Body of pancreas (tissue), 4 donors: Measurements from ENCODE around the gene TWF2. TPM values are rescaled to one million over a fixed set of nuclear protein-coding genes. Genes with fewer than 3 reads are reported as not detected.

Source experiments
- ATAC-seq: fragments of 150-250 bp; one replicate; pipeline ENCODE4 v1.9.1; 2016
- DNase-seq, 4 donors: peaks; one replicate each; pipeline ENCODE4 v3.0.0-alpha.2; 2019
- H3K27ac ChIP-seq, 4 donors: fragments of 200-600 bp; sonication (generic); 1 replicate in 3 of 4; 2 replicates in 1 of 4; pipeline versions ENCODE4 v1.5.1 to v1.6.1; 2016 to 2019; ENCODE audit warnings: mild to moderate bottlenecking in 1 of 4, mixed read lengths in 1 of 4, moderate library complexity in 1 of 4
- H3K27me3 ChIP-seq, 2 donors: fragments of 200-600 bp; sonication (generic); one replicate each; pipeline ENCODE4 v1.6.0; 2016; ENCODE audit warnings: mild to moderate bottlenecking in 1 of 2
- H3K36me3 ChIP-seq, 2 donors: fragments of 200-600 bp; sonication (generic); replicated peaks in 1 of 2; 2 replicates each; pipeline ENCODE4 v1.5.1; 2016; ENCODE audit warnings: low read depth in 2 of 2; ENCODE audit not compliant: insufficient read depth in 1 of 2
- H3K4me1 ChIP-seq: fragments of 200-600 bp; sonication (generic); one replicate; pipeline ENCODE4 v1.6.0; 2016
- H3K4me3 ChIP-seq, 2 donors: fragments of 200-600 bp; sonication (generic); 1 replicate in 1 of 2; 2 replicates in 1 of 2; pipeline ENCODE4 v1.5.1; 2016 to 2019
- H3K9me3 ChIP-seq, 3 donors: fragments of 200-600 bp; sonication (generic); 1 replicate in 2 of 3; 2 replicates in 1 of 3; pipeline ENCODE4 v1.5.1; 2016
- CTCF ChIP-seq, 7 experiments: fragments of 450-650 bp in 4 of 7; fragments of 200-600 bp in 3 of 7; sonication (generic) in 3 of 7; IDR thresholded peaks; one replicate each; pipeline ENCODE4 v1.5.1; 2016 to 2019; ENCODE audit warnings: antibody characterized with exemption in 7 of 7
- POLR2A ChIP-seq, 3 donors: fragments of 450-650 bp; IDR thresholded peaks; one replicate each; pipeline ENCODE4 v1.6.1; 2016; ENCODE audit warnings: antibody characterized with exemption in 3 of 3, mild to moderate bottlenecking in 2 of 3
- WGBS, 2 donors: methylation state at CpG; one replicate each; pipeline ENCODE4 v1.1.5; 2017; 5-methylcytosine and 5-hydroxymethylcytosine counted together
- intact Hi-C: fragments of 100-400 bp; cut with DNase I; formaldehyde crosslinking; loops from one replicate; pipeline ENCODE4 v1.15.1; 2023
- total RNA-seq, 2 donors: library from RNA; depleted of rRNA; stranded (reverse); fragments of >200 nt; gene quantifications; one replicate each; pipeline ENCODE4 v1.1.0, GENCODE V29; 2016

The TWF2 gene
- total RNA-seq, 2 donors from 2014 or later, result 26.7 to 35.8 TPM

- Histone ChIP-seq H3K27me3 (no peaks in the 10 kb centered on the region), H3K36me3 (no peaks in the 10 kb centered on the region), H3K9me3 (no peaks in the 10 kb centered on the region), H3K4me1 (peaks cover 46% of the 10 kb centered on the region), H3K27ac (peak overlapping the region in 1 of 4 donors; percentile 92), H3K4me3 (no peak overlapping the region)
- WGBS, 2 donors, result 70 to 81% methylated on average over 4 of the region's 4 CpGs
- DNase-seq, result no peak
- TF ChIP-seq CTCF (IDR thresholded peaks at IDR 0.05) (no peak), POLR2A (IDR thresholded peaks at IDR 0.05) (no peak)
- intact Hi-C loops, result no loop called here
- ATAC-seq, result no peak
These were observed 2.0 kb upstream of the TWF2 start for GRCh38 chr3:52240886-52241370.

DNA sequence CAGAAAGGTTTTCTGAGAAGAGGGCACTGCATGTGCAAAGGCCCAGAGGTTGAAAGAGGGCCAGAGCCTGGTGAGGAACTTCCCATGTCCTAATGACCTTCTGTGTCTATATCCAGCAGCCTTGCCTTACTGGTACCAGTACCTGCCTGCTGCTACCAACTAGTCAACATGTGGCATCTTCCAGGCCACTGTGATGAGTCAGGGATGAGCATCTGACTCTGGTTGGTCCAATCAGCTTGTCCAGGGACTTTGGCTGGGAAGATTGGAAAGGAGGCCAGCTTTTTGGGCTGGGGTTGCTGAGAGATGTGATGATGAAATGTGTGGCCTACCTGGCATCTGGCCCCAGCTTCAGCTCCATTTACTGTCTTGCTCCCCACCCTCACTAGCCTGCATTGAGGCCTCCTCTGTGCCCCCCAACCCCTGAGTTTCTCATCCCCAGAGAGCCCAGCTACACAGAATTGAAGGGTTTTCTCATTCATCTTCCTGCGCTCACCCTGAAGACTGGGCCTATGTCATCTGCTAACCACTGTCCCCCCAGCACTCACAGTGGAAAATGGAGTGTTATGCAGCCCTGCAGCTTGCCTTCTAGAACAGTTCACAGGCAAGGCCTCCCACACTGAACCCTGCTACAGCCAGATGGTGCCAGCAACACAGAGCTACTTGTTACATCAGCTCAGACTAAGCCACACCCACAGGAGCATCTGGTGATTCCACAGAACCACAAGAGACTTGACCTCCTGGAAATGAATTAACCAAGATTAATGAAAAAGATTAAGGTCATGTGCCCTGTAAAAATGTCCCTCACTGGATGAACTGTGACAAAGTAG is 1.3 kb upstream of the TWF2 start:
- intact Hi-C loops, result no loop called here
- peak overlapping the region in 2 of 4 donors; percentile 86 to 92 for H3K27ac ChIP-seq
- H3K4me3 ChIP-seq, result no peak overlapping the region
- H3K27me3 ChIP-seq, result no peaks in the 10 kb centered on the region
- WGBS, 2 donors, result 100% methylated on average over 1 of the region's 1 CpG
- H3K4me1 ChIP-seq, result peaks cover 42% of the 10 kb centered on the region
- DNase-seq, result peak in 3 of 4 donors; percentile 56 to 78 (median 68)
- H3K9me3 ChIP-seq, result no peaks in the 10 kb centered on the region
- H3K36me3 ChIP-seq, result no peaks in the 10 kb centered on the region
- ATAC-seq, result no peak
- no peak for TF ChIP-seq POLR2A (IDR thresholded peaks at IDR 0.05)
- no peak for TF ChIP-seq CTCF (IDR thresholded peaks at IDR 0.05)

- H3K4me3 ChIP-seq, result peak overlapping the region; percentile 42 to 88
- WGBS, 2 donors, result 20 to 32% methylated on average over 5 to 11 of the region's 11 CpGs
- H3K27me3 ChIP-seq, result no peaks in the 10 kb centered on the region
- TF ChIP-seq POLR2A (IDR thresholded peaks at IDR 0.05), result no peak
- peak in 1 of 7 experiments; percentile 56 for TF ChIP-seq CTCF (IDR thresholded peaks at IDR 0.05)
- DNase-seq (peak in 1 of 4 donors; percentile 10), ATAC-seq (peak; percentile 5)
- peak overlapping the region; percentile 70 to 92 (median 84) for H3K27ac ChIP-seq
- H3K36me3 ChIP-seq, result no peaks in the 10 kb centered on the region
- intact Hi-C loops, result no loop called here
- no peaks in the 10 kb centered on the region for H3K9me3 ChIP-seq
- H3K4me1 ChIP-seq, result peaks cover 38% of the 10 kb centered on the region
These were observed 681 bp downstream of the TWF2 start for GRCh38 chr3:52238193-52238760.

DNA sequence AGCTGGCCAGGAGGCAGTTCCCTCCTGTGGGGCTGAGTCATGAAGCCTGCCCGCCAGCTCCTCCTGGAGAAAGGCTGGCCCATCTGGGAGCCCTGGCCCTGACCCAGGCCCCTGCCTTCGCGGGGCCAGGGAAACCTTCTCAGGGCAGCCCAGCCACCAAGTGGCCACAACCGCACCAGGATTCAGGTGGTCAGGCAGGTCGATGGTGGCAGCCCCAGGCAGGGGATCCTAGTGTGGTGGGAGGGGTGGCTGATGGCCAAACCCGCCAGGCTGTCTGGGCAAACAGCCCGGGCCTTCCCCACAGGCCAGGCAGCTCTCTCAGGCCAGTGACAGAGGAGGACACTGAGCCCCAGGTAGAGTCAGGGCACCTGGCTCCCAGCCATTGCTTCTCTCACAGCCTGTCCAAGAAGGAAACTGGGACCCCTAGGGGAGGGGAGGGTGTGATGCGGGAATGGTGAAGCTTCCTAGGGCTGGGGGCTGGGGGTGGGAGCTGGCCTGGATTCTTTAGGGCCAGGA is 1.2 kb downstream of the TWF2 start:
- no peaks in the 10 kb centered on the region for H3K9me3 ChIP-seq
- H3K27ac ChIP-seq, result peak overlapping the region; percentile 70 to 92 (median 84)
- H3K4me1 ChIP-seq, result peaks cover 38% of the 10 kb centered on the region
- H3K27me3 ChIP-seq, result no peaks in the 10 kb centered on the region
- WGBS, 2 donors, result 0 to 9% methylated on average over 3 to 8 of the region's 8 CpGs
- intact Hi-C loops, result no loop called here
- DNase-seq, result peak; percentile 76 to 91 (median 84)
- H3K4me3 ChIP-seq, result no peak overlapping the region
- TF ChIP-seq POLR2A (IDR thresholded peaks at IDR 0.05) (peak in 2 of 3 donors; percentile 9 to 24), CTCF (IDR thresholded peaks at IDR 0.05) (peak in 1 of 7 experiments; percentile 31)
- peak; percentile 72 for ATAC-seq
- no peaks in the 10 kb centered on the region for H3K36me3 ChIP-seq
